K562 (cell line): ENCODE measurements around the gene F2RL2. TPM values are rescaled to one million over a fixed set of nuclear protein-coding genes. Genes with fewer than 3 reads are reported as not detected.

ENCODE experiments used
- ARID1B ChIP-seq: fragments of 450-650 bp; IDR thresholded peaks from 2 replicates; pipeline ENCODE4 v1.6.1; 2016; ENCODE audit warnings: antibody characterized with exemption, mild to moderate bottlenecking, inconsistent platforms
- CBX2 ChIP-seq: fragments of 200-600 bp; sonication (generic); IDR thresholded peaks from one replicate; pipeline ENCODE4 v1.6.1; 2012; ENCODE audit warnings: mild to moderate bottlenecking, low read length, inconsistent platforms; ENCODE audit not compliant: insufficient read depth, poor library complexity, severe bottlenecking
- CREB1 ChIP-seq, 2 experiments: sonication (generic) in 1 of 2; formaldehyde crosslinking in 1 of 2; IDR thresholded peaks; 2 replicates each; pipeline versions ENCODE4 v1.6.1 to v1.8.0; 2012 to 2022; ENCODE audit warnings: inconsistent platforms in 1 of 2, mild to moderate bottlenecking in 1 of 2, missing genetic modification reagents in 1 of 2, moderate library complexity in 1 of 2
- CXXC5 ChIP-seq: fragments of 250-450 bp; sonication (Bioruptor Pico); IDR thresholded peaks from 2 replicates; pipeline ENCODE4 v1.8.0; 2022; ENCODE audit warnings: inconsistent platforms, mild to moderate bottlenecking, moderate library complexity
- ELK3 ChIP-seq: fragments of 450-650 bp; formaldehyde crosslinking; IDR thresholded peaks from 2 replicates; pipeline ENCODE4 v1.4.0; 2020; ENCODE audit warnings: mild to moderate bottlenecking
- HDAC2 ChIP-seq: fragments of 450-650 bp; IDR thresholded peaks from 2 replicates; pipeline ENCODE4 v1.6.1; 2016; ENCODE audit warnings: mild to moderate bottlenecking
- HDAC3 ChIP-seq: fragments of 450-650 bp; IDR thresholded peaks from 2 replicates; pipeline ENCODE4 v1.6.1; 2018; ENCODE audit warnings: borderline replicate concordance, mild to moderate bottlenecking, moderate library complexity; ENCODE audit not compliant: partially characterized antibody
- MAFG ChIP-seq: fragments of 450-650 bp; conservative IDR thresholded peaks from 2 replicates; pipeline ENCODE4 v1.6.1; 2016; ENCODE audit warnings: missing genetic modification characterization, missing compliant biosample characterization
- NFIC ChIP-seq: fragments of 450-650 bp; IDR thresholded peaks from 2 replicates; pipeline ENCODE4 v1.6.1; 2017; ENCODE audit warnings: mild to moderate bottlenecking, inconsistent platforms
- PCBP1 ChIP-seq: fragments of 200-400 bp; formaldehyde crosslinking; IDR thresholded peaks from 2 replicates; pipeline ENCODE4 v1.6.1; 2018; ENCODE audit warnings: mild to moderate bottlenecking, low read depth, low read length; ENCODE audit not compliant: poor library complexity, severe bottlenecking
- SMARCE1 ChIP-seq: fragments of 450-650 bp; IDR thresholded peaks from 2 replicates; pipeline ENCODE4 v1.7.1; 2016; ENCODE audit warnings: mild to moderate bottlenecking
- SNAPC5 ChIP-seq: fragments of 250-450 bp; sonication (Bioruptor Pico); IDR thresholded peaks from 2 replicates; pipeline ENCODE4 v1.8.0; 2021; ENCODE audit warnings: moderate library complexity, mild to moderate bottlenecking, inconsistent platforms
- ZBTB1 ChIP-seq: sonication (generic); formaldehyde crosslinking; IDR thresholded peaks from 2 replicates; pipeline ENCODE4 v1.8.1; 2023; ENCODE audit warnings: missing genetic modification reagents, low read depth, mild to moderate bottlenecking, borderline replicate concordance
- ZBTB2 ChIP-seq: fragments of 450-650 bp; IDR thresholded peaks from 2 replicates; pipeline ENCODE4 v1.6.1; 2016; ENCODE audit warnings: antibody characterized with exemption
- ZBTB26 ChIP-seq: fragments of 450-650 bp; formaldehyde crosslinking; IDR thresholded peaks from 2 replicates; pipeline ENCODE4 v1.4.0; 2022; ENCODE audit warnings: missing genetic modification characterization
- ZNF124 ChIP-seq: sonication (generic); formaldehyde crosslinking; IDR thresholded peaks from 2 replicates; pipeline ENCODE4 v1.8.1; 2022; ENCODE audit warnings: missing genetic modification reagents
- ZNF197 ChIP-seq: fragments of 200-800 bp; sonication (Bioruptor generic); IDR thresholded peaks from 2 replicates; pipeline ENCODE4 v1.6.1; 2016; ENCODE audit warnings: low read depth, missing genetic modification characterization, missing compliant biosample characterization
- ZNF449 ChIP-seq: fragments of 250-450 bp; sonication (Bioruptor Pico); IDR thresholded peaks from 2 replicates; pipeline ENCODE4 v1.8.0; 2022; ENCODE audit warnings: moderate library complexity, mild to moderate bottlenecking, inconsistent platforms
- ZNF584 ChIP-seq: fragments of 200-800 bp; sonication (Bioruptor generic); IDR thresholded peaks from 2 replicates; pipeline ENCODE4 v1.6.1; 2016; ENCODE audit warnings: low read depth, mild to moderate bottlenecking, missing genetic modification characterization, missing compliant biosample characterization
- ZNF639 ChIP-seq, 2 experiments: fragments of 200-800 bp in 1 of 2; sonication (Bioruptor generic) in 1 of 2; sonication (generic) in 1 of 2; formaldehyde crosslinking in 1 of 2; IDR thresholded peaks in 1 of 2; conservative IDR thresholded peaks in 1 of 2; 2 replicates each; pipeline versions ENCODE4 v1.5.0 to v1.6.1; 2016 to 2020; ENCODE audit warnings: missing compliant biosample characterization in 1 of 2, missing genetic modification characterization in 1 of 2, missing genetic modification reagents in 1 of 2
- polyA plus RNA-seq, 8 experiments: library from polyadenylated mRNA; depleted of rRNA in 4 of 8; stranded (reverse) in 5 of 8; unstranded in 3 of 8; fragments of >200 nt; fragmentation: Nextera tagmentation in 2 of 8; fragmentation: Illumina TruSeq in 1 of 8; extraction: Ambion mirVana in 2 of 8; extraction: Trizol in 1 of 8; gene quantifications; 2 replicates each; pipeline versions ENCODE4 v1.2.1 to v1.2.3, GENCODE V29; 2011 to 2014; ENCODE audit warnings: inconsistent platforms in 1 of 8, missing spikeins in 1 of 8
- total RNA-seq, 7 experiments: library from RNA; depleted of rRNA in 6 of 7; stranded (reverse); fragments of >200 nt in 6 of 7; fragmentation: Illumina TruSeq in 2 of 7; extraction: Trizol in 2 of 7; gene quantifications; 2 replicates each; pipeline versions ENCODE4 v1.2.1 to v1.2.3, GENCODE V29; 2011 to 2021; ENCODE audit warnings: low replicate concordance in 1 of 7

Gene F2RL2
- total and polyA plus RNA-seq, 9 of the 15 experiments (the other 6 are each of a cell fraction or from before 2014, with no cell fraction given): 0.03 to 0.12 (median 0.06) TPM; not detected in 3

GRCh38 chr5:76657683-76658311 is 34.6 kb upstream of the F2RL2 start (continued):
- TF ChIP-seq ZNF449 (CRISPR knock-in tag): peak; percentile 72; the same call in 1 of the 2 replicates
- 0 out of 2 replicates have a peak, but pooled peaks have one; percentile 23 for TF ChIP-seq ELK3
- no peak for TF ChIP-seq ZNF124 (CRISPR knock-in tag)
- no peak for TF ChIP-seq ZBTB26 (CRISPR knock-in tag)
- no peak for TF ChIP-seq ZBTB1 (CRISPR knock-in tag)
- TF ChIP-seq CXXC5 (CRISPR knock-in tag): peak; percentile 81
- no peak for TF ChIP-seq PCBP1
- peak; percentile 98 for TF ChIP-seq NFIC
- TF ChIP-seq HDAC3: peak; percentile 96
- peak; percentile 58 for TF ChIP-seq MAFG (tag)
- peak; percentile 96 for TF ChIP-seq ZNF584 (CRISPR knock-in tag)
- peak; percentile 78 for TF ChIP-seq CREB1 (IDR thresholded peaks at IDR 0.05)
- no peak for TF ChIP-seq CREB1 (CRISPR knock-in tag; IDR thresholded peaks at IDR 0.05)
- no peak for TF ChIP-seq SNAPC5
- no peak for TF ChIP-seq CBX2
- TF ChIP-seq ZBTB2: peak; percentile 69; the same call in 1 of the 2 replicates
- peak in 1 of 2 experiments; percentile 92; a peak in 2 of 4 replicates for TF ChIP-seq ZNF639 (CRISPR knock-in tag; conservative IDR thresholded peaks at IDR 0.05 in 1 of 2, IDR thresholded peaks at IDR 0.05 in 1 of 2)
- TF ChIP-seq HDAC2: peak; percentile 93
- TF ChIP-seq ZNF197 (CRISPR knock-in tag): peak; percentile 92
- TF ChIP-seq SMARCE1: peak; percentile 97
- TF ChIP-seq ARID1B: peak; percentile 100
